Motor neuron (in vitro differentiated cells): ENCODE data around the gene HERC2. TPM values are rescaled to one million over a fixed set of nuclear protein-coding genes. Genes with fewer than 3 reads are reported as not detected.

Source experiments
- ATAC-seq, 8 experiments: fragments of 200-7000 bp; cut with Tn5 transposase; replicated peaks in 6 of 8; 2 replicates each; pipeline ENCODE4 v1.8.0; 2021; ENCODE audit warnings: mild to moderate bottlenecking in 8 of 8, moderate library complexity in 8 of 8
- H3K27ac ChIP-seq, 2 donors: fragments of 250-450 bp; sonication (Bioruptor Pico); 2 replicates each; pipeline ENCODE4 v1.9.0; 2021; ENCODE audit warnings: antibody characterized with exemption in 2 of 2, mild to moderate bottlenecking in 2 of 2, moderate library complexity in 1 of 2
- H3K4me1 ChIP-seq, 2 donors: fragments of 250-450 bp; sonication (Bioruptor Pico); replicated peaks in 1 of 2; 2 replicates each; pipeline ENCODE4 v1.6.1; 2021; ENCODE audit warnings: antibody characterized with exemption in 2 of 2, mild to moderate bottlenecking in 2 of 2, moderate library complexity in 1 of 2
- H3K4me3 ChIP-seq, 5 donors: fragments of 250-450 bp; sonication (Bioruptor Pico); 2 replicates each; pipeline ENCODE4 v1.9.0; 2021; ENCODE audit warnings: antibody characterized with exemption in 5 of 5, mild to moderate bottlenecking in 5 of 5, moderate library complexity in 4 of 5
- WGBS, 10 experiments: fragments of 450-650 bp; shearing (Covaris generic); methylation state at CpG; one replicate each; pipeline ENCODE4 v1.0.0; 2022; 5-methylcytosine and 5-hydroxymethylcytosine counted together
- in situ Hi-C, 9 experiments: fragments of 400-800 bp; cut with MboI; loops; one replicate each; pipeline ENCODE4 v1.15.0; 2021; ENCODE audit warnings: low sequenced_read_pairs in 9 of 9, low pct_unique_long_range_greater_than_20kb in 2 of 9; ENCODE audit not compliant: unreplicated experiment in 9 of 9
- total RNA-seq, 8 experiments: library from RNA; unstranded; fragments of 300-600 nt; gene quantifications; 2 replicates each; pipeline versions ENCODE4 v1.2.3 to v1.2.4, GENCODE V29; 2022

The HERC2 gene
- total RNA-seq, 8 experiments from 2014 or later: 22.6 to 88.4 (median 35.0) TPM

- H3K4me3 ChIP-seq: peak overlapping the region; percentile 16 to 33 (median 32)
- no peak overlapping the region for H3K27ac ChIP-seq
- peaks cover 2 to 9% of the 10 kb centered on the region in 2 donors for H3K4me1 ChIP-seq
- ATAC-seq: peak; percentile 44 to 68 (median 60)
- in situ Hi-C loops: loop anchor here in 1 of 9 experiments (25.0 kb wide), 1 partner anchor 1219 kb away; no protein-coding TSS in a partner anchor
- WGBS, 10 experiments: 0 to 100% (median 12%) methylated on average over 2 to 6 of the region's 81 CpGs; no CpG with 5 or more reads in 7 of the 10 experiments
Observed at GRCh38 chr15:28106294-28107110, 215.5 kb downstream of the HERC2 start.

- H3K4me1 ChIP-seq: peaks cover 2 to 9% of the 10 kb centered on the region in 2 donors
- in situ Hi-C loops: loop anchor here in 1 of 9 experiments (25.0 kb wide), 1 partner anchor 1218 kb away; no protein-coding TSS in a partner anchor
Observed at GRCh38 chr15:28105793-28106192, 216.2 kb downstream of the HERC2 start.

GRCh38 chr15:28105224-28105791 lies 216.7 kb downstream of the HERC2 start:
- 100% methylated on average over 1 of the region's 9 CpGs; no CpG with 5 or more reads in 9 of the 10 experiments for whole genome bisulfite sequencing, 10 experiments
- Histone ChIP-seq H3K27ac (no peak overlapping the region), H3K4me1 (peaks cover 2 to 9% of the 10 kb centered on the region in 2 donors), H3K4me3 (no peak overlapping the region)
- in situ Hi-C loops: loop anchor here in 1 of 9 experiments (25.0 kb wide), 1 partner anchor 1218 kb away; no protein-coding TSS in a partner anchor
- ATAC-seq: no peak

More at GRCh38 chr15:28105793-28106192, 216.2 kb downstream of the HERC2 start:
- ATAC-seq: no peak
- Histone ChIP-seq H3K4me3 (no peak overlapping the region), H3K27ac (no peak overlapping the region)
- 70 to 100% (median 90%) methylated on average over 1 to 2 of the region's 5 CpGs; no CpG with 5 or more reads in 6 of the 10 experiments for WGBS, 10 experiments

GRCh38 chr15:28104326-28104725 lies 217.7 kb downstream of the HERC2 start:
- Histone ChIP-seq H3K4me3 (no peak overlapping the region), H3K4me1 (peaks cover 2 to 9% of the 10 kb centered on the region in 2 donors), H3K27ac (no peak overlapping the region)
- in situ Hi-C loops: loop anchor here in 1 of 9 experiments (25.0 kb wide), 1 partner anchor 1217 kb away; no protein-coding TSS in a partner anchor
- 79 to 80% methylated on average over 2 to 5 of the region's 10 CpGs; no CpG with 5 or more reads in 8 of the 10 experiments for WGBS, 10 experiments
- ATAC-seq: no peak

- 13 to 80% (median 48%) methylated on average over 1 to 5 of the region's 10 CpGs; no CpG with 5 or more reads in 7 of the 10 experiments for WGBS, 10 experiments
Observed at GRCh38 chr15:28103831-28104230, 218.1 kb downstream of the HERC2 start.

GRCh38 chr15:28101983-28102441 lies 220.0 kb downstream of the HERC2 start:
- Histone ChIP-seq H3K4me1 (peaks cover 7 to 8% of the 10 kb centered on the region in 2 donors), H3K4me3 (no peak overlapping the region), H3K27ac (no peak overlapping the region)
- in situ Hi-C loops: loop anchor here in 1 of 9 experiments (25.0 kb wide), 1 partner anchor 1215 kb away; no protein-coding TSS in a partner anchor
- no peak for ATAC-seq
- 0 to 80% (median 75%) methylated on average over 1 to 6 of the region's 10 CpGs; no CpG with 5 or more reads in 5 of the 10 experiments for WGBS, 10 experiments

More at GRCh38 chr15:28103831-28104230, 218.1 kb downstream of the HERC2 start:
- Histone ChIP-seq H3K4me3 (no peak overlapping the region), H3K27ac (no peak overlapping the region), H3K4me1 (peaks cover 2 to 9% of the 10 kb centered on the region in 2 donors)
- in situ Hi-C loops: loop anchor here in 1 of 9 experiments (25.0 kb wide), 1 partner anchor 1217 kb away; no protein-coding TSS in a partner anchor
- ATAC-seq: no peak

- Histone ChIP-seq H3K4me1 (peaks cover 4 to 5% of the 10 kb centered on the region in 2 donors), H3K4me3 (no peak overlapping the region), H3K27ac (no peak overlapping the region)
- 93% methylated on average over 3 of the region's 8 CpGs; no CpG with 5 or more reads in 9 of the 10 experiments for WGBS, 10 experiments
- in situ Hi-C loops: loop anchor here in 1 of 9 experiments (25.0 kb wide), 1 partner anchor 1214 kb away; no protein-coding TSS in a partner anchor
- ATAC-seq: no peak
Observed at GRCh38 chr15:28101201-28101600, 220.8 kb downstream of the HERC2 start.

- no peak overlapping the region for H3K4me3 ChIP-seq
- peaks cover 4 to 6% of the 10 kb centered on the region in 2 donors for H3K4me1 ChIP-seq
- in situ Hi-C loops: loop anchor here in 1 of 9 experiments (25.0 kb wide), 1 partner anchor 1213 kb away; no protein-coding TSS in a partner anchor
- 63 to 100% (median 96%) methylated on average over 1 to 5 of the region's 20 CpGs; no CpG with 5 or more reads in 2 of the 10 experiments for WGBS, 10 experiments
- ATAC-seq: peak in 1 of 8 experiments; percentile 2
- no peak overlapping the region for H3K27ac ChIP-seq
Observed at GRCh38 chr15:28100516-28101195, 221.3 kb downstream of the HERC2 start.

- 8 to 40% (median 17%) methylated on average over 1 to 7 of the region's 16 CpGs; no CpG with 5 or more reads in 6 of the 10 experiments for WGBS, 10 experiments
- Histone ChIP-seq H3K4me3 (peak overlapping the region in 3 of 5 donors; percentile 6 to 21 (median 17)), H3K27ac (no peak overlapping the region), H3K4me1 (peaks cover 4 to 8% of the 10 kb centered on the region in 2 donors)
- in situ Hi-C loops: loop anchor here in 1 of 9 experiments (25.0 kb wide), 1 partner anchor 1212 kb away; no protein-coding TSS in a partner anchor
- ATAC-seq: no peak
Observed at GRCh38 chr15:28099555-28100140, 222.3 kb downstream of the HERC2 start.

- Histone ChIP-seq H3K4me3 (peak within 1 kb of the TSS in 3 of 5 donors; percentile 6 to 21 (median 17)), H3K4me1 (peaks cover 4 to 8% of the 10 kb centered on the region in 2 donors), H3K27ac (no peak within 1 kb of the TSS)
- in situ Hi-C loops: no loop called here
- ATAC-seq: peak in 7 of 8 experiments; percentile 6 to 46 (median 22)
- WGBS, 10 experiments: 0 to 20% (median 1%) methylated on average over 1 to 11 of the region's 52 CpGs; no CpG with 5 or more reads in 4 of the 10 experiments
Observed at GRCh38 chr15:28098766-28099554, 223.0 kb downstream of the HERC2 start, which contains the start of gene OCA2. Gene OCA2 (minus strand): TSS chr15:28099315. CDS start chr15:28081874, 17,441 bp downstream.

GRCh38 chr15:28098360-28098765 lies 223.6 kb downstream of the HERC2 start:
- peaks cover 4 to 8% of the 10 kb centered on the region in 2 donors for H3K4me1 ChIP-seq
- no peak overlapping the region for H3K27ac ChIP-seq
- no peak for ATAC-seq
- no peak overlapping the region for H3K4me3 ChIP-seq
- 12 to 72% (median 58%) methylated on average over 2 to 8 of the region's 11 CpGs; no CpG with 5 or more reads in 5 of the 10 experiments for WGBS, 10 experiments
- in situ Hi-C loops: no loop called here
